HG02884 (cell line): ENCODE measurements around the gene ACSS2.

Experiments used
- ATAC-seq: cut with Tn5 transposase; IDR thresholded peaks from one replicate; pipeline ENCODE4 v1.9.1; 2021; ENCODE audit warnings: mild to moderate bottlenecking, moderate library complexity; ENCODE audit not compliant: unreplicated experiment

ACSS2 gene

DNA sequence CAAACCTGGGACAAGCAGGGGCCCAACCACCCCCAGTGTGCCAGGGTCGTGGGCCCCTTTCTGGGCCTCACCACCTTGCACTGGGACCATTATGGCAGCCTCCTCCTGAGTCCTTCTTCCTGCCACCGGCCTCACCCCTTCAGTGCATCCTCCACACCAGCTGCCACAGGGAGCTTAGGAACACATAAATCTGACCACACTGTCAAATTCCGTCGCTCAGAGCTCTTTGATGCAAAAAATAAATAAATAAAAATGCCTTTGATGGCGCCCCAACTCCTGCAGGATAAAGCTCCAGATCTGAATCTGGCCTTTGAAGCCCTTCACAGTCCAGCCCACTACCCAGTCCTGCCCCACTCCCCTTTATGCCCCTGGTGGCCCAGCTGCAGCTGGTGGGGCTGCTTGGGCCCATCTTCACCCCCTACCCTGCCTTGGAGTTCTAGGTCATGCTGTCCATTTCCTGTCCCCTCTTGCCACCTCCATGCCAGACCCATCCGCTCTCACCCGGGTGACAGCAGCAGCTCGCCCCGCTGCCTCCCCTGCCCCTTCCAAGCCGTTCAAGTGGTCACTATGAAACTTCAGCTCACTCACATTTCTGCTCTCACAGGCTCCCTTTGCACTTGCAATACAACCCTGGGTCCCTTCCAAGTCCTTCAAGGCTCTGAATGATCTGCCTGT, 95.3 kb downstream of the ACSS2 start:
- ATAC-seq, result no peak

DNA sequence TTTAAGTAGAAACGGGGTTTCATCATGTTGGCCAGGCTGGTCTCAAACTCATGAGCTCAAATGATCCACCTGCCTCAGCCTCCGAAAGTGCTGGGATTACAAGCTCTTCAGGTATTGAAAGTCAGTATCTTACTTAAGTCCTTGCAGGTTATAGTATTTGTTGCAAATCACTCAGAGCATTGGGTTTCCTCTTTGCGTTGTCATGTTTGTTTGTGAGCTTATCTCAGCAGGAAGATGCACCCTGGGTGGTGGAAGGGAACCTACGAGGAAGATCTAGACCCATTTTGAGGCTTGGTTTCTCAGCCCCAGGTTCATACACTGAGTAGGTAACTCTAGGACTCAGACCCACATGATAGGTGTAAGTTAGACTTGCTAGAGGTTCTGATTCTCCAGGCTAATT, 97.8 kb downstream of the ACSS2 start:
- ATAC-seq, result no peak

DNA sequence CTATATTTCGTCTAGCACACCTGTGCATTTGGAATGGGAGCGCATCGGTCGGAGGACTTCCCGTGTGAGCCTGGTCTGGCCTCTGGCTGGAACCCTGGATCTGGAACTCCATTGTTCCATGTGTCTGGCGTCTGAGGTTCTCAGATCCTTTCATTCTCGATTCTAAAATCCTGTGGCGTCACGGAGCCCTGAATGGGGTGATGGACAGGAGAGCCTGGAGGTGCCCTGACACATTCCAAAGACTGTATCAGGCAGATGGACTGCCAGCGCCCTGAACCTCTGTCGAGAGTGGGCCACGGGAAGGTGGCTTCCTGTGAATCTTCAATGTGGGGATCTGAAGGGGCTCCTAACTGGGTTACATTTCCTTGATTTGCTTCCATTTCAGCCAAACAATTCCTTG, 99.9 kb downstream of the ACSS2 start:
- no peak for ATAC-seq
